GM12892 (cell line): ENCODE measurements around the gene CSPG4.

Source experiments
- POLR2A ChIP-seq: IDR thresholded peaks from 2 replicates; pipeline ENCODE4 v1.6.1; 2011; ENCODE audit warnings: low read depth, low read length, control low read depth
- POLR2AphosphoS5 ChIP-seq: IDR thresholded peaks from 2 replicates; pipeline ENCODE4 v1.6.1; 2011; ENCODE audit warnings: low read depth, low read length, control low read depth
- TAF1 ChIP-seq: IDR thresholded peaks from 2 replicates; pipeline ENCODE4 v1.6.1; 2011; ENCODE audit warnings: low read depth, mild to moderate bottlenecking, control low read depth, low read length, borderline replicate concordance

DNA sequence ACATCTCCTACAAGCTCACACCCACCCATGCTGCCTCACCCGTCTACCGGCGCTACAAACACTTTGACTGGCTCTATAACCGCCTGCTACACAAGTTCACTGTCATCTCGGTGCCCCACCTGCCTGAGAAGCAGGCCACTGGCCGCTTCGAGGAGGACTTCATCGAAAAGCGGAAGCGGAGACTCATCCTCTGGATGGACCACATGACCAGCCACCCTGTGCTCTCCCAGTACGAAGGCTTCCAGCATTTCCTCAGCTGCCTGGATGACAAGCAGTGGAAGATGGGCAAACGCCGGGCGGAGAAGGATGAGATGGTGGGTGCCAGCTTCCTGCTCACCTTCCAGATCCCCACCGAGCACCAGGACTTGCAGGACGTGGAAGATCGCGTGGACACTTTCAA, 62.8 kb downstream of the CSPG4 start:
- TF ChIP-seq TAF1 (no peak), POLR2A (no peak), POLR2AphosphoS5 (no peak)
